PC-9 (cell line): ENCODE results near the gene MACROD2.

Experiments used
- EZH2 ChIP-seq: fragments of 200-600 bp; sonication (generic); IDR thresholded peaks from 2 replicates; pipeline ENCODE4 v1.8.0; 2017; ENCODE audit warnings: antibody characterized with exemption, low read depth
- TF ChIP-seq, protein P1 (sequence below): fragments of 200-600 bp; sonication (generic); conservative IDR thresholded peaks from 2 replicates; pipeline ENCODE4 v1.6.1; 2017; ENCODE audit warnings: mixed run types, antibody characterized with exemption, mild to moderate bottlenecking, moderate library complexity

DNA sequence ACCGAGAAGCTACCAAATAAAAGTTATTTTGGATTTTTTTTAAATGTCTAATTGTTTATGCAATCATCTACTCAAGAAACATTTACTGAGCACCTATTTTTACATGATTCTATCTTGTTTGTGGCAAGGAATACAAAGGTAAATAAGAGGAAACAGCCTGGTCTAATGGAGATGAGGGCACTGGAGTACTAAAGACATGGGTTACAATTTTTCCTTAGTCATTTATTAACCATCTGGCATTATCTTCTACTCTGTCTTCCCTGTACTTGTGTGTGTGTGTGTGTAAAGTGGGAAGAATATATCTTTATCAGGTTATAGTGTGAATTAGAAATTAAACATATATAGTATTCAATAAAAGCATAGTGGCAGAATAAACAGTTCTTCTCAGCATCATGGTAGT, 797.6 kb downstream of the MACROD2 start:
- TF ChIP-seq, protein P1, sequence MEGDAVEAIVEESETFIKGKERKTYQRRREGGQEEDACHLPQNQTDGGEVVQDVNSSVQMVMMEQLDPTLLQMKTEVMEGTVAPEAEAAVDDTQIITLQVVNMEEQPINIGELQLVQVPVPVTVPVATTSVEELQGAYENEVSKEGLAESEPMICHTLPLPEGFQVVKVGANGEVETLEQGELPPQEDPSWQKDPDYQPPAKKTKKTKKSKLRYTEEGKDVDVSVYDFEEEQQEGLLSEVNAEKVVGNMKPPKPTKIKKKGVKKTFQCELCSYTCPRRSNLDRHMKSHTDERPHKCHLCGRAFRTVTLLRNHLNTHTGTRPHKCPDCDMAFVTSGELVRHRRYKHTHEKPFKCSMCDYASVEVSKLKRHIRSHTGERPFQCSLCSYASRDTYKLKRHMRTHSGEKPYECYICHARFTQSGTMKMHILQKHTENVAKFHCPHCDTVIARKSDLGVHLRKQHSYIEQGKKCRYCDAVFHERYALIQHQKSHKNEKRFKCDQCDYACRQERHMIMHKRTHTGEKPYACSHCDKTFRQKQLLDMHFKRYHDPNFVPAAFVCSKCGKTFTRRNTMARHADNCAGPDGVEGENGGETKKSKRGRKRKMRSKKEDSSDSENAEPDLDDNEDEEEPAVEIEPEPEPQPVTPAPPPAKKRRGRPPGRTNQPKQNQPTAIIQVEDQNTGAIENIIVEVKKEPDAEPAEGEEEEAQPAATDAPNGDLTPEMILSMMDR = no peak
- TF ChIP-seq EZH2 = no peak
